GM21367 (cell line): ENCODE data around the gene SETD1A.
"Not testable (repeated sequence)": the region's sequence is repeated elsewhere in the genome, so short reads cannot be mapped to it uniquely, and the experiment has no call there.

Source experiments
- ATAC-seq: cut with Tn5 transposase; IDR thresholded peaks from one replicate; pipeline ENCODE4 v1.9.1; 2021; ENCODE audit not compliant: unreplicated experiment

The SETD1A gene

GRCh38 chr16:31013292-31013691 is 55.7 kb downstream of the SETD1A start:
- ATAC-seq: not testable (repeated sequence)

DNA sequence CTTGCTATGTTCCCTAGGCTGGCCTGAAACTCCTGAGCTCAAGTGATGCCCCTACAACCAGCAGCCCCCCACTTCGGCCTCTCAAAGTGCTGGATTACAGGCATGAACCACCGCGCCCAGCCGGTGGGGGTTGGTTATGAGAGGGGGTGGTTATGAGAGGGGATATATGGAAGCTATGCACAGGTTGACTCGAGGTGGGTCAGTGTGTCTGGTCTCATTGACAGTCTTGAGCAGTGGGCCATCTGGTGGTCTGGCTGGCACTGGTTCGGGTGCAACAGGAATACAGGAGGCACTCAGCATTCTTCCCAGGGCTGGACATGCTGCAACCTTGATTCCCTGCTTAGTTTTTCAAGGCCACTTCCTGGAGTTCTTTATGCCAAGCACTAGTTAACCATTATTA is 58.5 kb downstream of the SETD1A start:
- no peak for ATAC-seq

DNA sequence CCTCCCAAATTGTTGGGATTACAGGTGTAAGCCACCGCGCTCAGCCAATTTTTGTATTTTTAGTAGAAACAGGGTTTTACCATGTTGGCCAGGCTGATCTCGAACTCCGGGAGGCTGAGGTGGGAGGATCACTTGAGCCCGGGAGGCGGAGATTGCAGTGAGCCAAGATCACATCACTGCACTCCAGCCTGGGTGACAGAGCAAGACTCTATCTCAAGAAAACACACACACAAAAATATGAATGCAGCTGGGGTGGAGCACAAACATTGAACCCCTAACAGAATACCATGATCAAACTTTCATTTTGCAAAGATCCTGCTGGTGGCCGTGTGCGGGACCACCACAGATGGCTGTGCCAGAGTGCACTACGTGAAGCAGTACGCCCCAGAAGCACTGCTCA is 60.2 kb downstream of the SETD1A start:
- ATAC-seq: not testable (repeated sequence)

GRCh38 chr16:31020536-31020935 is 63.0 kb downstream of the SETD1A start:
- no peak for ATAC-seq

- ATAC-seq: no peak
Observed at GRCh38 chr16:31022544-31023251, 65.1 kb downstream of the SETD1A start.

DNA sequence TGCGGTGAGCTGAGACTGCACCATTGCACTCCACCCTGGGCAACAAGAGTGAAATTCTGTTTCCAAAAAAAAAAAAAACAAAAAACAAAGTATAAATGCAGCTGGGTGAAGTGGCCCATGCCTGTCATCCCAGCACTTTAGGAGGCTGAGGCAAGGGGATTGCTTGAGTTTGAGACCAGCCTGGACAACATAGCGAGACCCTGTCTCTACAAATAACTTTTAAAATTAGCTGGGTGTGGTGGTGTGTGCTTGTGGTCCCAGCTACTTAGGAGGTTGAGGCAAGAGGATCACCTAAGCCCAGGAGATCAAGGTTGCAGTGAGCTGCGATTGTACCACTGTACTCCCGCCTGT is 65.7 kb downstream of the SETD1A start:
- no peak for ATAC-seq

DNA sequence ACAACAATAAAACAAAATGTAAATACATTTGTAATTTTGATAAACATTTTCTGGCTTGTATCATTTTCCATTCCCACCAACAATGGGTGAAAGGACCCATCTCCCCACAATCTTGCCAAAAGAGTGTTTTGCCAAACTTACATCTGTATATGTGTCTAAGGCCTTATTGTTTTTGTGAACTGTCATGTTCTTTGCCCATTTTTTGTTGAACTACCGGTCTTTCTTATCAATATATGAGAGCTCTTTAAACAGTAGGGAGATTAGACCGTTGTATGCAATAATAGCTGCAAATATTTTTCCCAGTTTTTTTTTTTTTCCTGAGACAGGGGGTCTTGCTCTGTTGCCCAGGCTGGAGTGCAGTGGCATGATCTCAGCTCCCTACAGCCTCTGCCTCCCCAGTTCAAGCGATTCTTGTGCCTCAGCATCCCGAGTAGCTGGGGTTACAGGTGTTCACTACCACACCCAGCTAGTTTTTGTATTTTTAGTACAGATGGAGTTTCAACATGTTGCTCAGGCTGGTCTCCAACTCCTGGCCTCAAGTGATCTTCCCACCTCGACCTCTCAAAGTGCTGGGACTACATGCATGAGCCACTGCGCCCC is 66.2 kb downstream of the SETD1A start:
- no peak for ATAC-seq

GRCh38 chr16:31025339-31025738 is 67.8 kb downstream of the SETD1A start:
- no peak for ATAC-seq

GRCh38 chr16:31029272-31029671 is 71.7 kb downstream of the SETD1A start:
- no peak for ATAC-seq

- ATAC-seq: no peak
Observed at GRCh38 chr16:31031276-31031675, 73.7 kb downstream of the SETD1A start.

- ATAC-seq: peak; percentile 69
Observed at GRCh38 chr16:31032736-31033708, 75.5 kb downstream of the SETD1A start, which contains the start of gene STX4. STX4 (plus strand) TSS chr16:31033558; CDS start chr16:31033806, 248 bp downstream.

- ATAC-seq: peak; percentile 29
Observed at GRCh38 chr16:31033709-31034492, 76.3 kb downstream of the SETD1A start.
